GM19467 (cell line): ENCODE results near the gene PDCL3.

Experiments used
- ATAC-seq: cut with Tn5 transposase; IDR thresholded peaks from one replicate; pipeline ENCODE4 v1.9.1; 2021; ENCODE audit warnings: mild to moderate bottlenecking, moderate library complexity; ENCODE audit not compliant: unreplicated experiment

The PDCL3 gene

DNA sequence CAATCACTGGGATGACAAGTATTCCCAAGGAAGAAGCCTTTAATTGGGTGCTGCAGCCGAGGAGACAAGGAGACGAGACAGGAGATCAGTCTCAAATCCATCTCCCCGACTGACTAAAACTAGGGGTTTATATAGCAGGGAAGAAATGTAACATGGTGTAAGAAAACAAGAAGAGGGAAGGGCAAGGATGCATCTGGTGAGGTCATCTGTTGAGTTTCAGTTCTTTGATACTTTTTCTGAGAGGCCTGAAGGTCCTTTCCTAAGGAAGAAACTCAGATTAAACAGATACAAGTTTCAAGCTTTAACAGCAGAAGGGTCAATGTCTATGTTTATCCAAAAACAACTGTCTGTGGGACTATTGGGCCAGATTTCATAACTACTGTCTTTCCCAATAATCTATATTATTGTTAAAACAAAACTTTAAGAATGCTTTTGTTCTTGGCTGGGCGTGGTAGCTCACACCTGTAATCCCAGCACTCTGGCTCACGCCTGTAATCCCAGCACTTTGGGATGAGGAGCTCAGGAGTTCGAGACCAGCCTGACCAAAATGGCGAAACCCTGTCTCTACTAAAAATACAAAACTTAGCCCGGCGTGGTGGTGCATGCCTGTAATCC lies 2.5 kb upstream of the PDCL3 start:
- ATAC-seq: no peak

- ATAC-seq: no peak
These were observed 1.6 kb upstream of the PDCL3 start for GRCh38 chr2:100561191-100561590.

DNA sequence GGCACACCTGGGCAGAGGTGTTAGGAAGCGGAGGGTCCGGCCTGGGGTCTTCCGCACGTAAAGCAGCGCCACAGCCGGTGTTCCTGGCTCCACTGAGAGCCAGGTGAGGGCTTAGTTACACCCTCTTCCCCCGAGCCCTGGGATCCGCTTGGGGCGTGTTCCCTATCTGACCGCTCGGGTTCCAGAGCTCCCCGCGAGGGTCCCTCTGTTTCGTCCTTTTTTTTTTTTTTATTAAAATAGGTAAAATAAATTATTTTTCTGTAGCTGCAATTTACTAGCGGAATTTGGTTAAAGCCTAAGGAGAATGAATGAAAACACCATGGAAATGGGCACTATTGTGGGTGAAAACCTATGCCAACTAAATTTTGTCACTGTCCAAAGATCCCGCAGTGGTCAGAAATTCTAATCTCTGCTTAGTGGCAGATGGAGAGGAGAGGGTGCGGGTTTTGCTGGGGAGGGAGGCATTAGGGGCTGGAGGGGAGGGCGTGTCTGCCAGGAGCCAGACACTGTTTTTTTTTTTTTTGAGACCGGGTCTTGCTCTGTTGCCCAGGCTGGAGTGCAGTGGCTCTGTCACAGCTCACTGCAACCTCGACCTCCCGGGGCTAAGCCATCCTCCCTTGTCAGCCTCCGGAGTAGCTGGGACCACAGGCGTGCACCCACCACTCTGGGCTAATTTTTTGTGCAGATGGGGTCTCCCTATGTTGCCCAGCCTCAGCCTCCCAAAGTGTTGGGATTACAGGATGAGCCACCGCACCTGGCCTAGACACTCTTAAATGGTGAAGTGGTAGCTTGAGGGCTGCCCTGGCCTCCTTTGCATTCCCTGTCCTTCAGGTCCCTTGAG lies 834 bp downstream of the PDCL3 start:
- ATAC-seq: peak; percentile 10

- no peak for ATAC-seq
These were observed 6.2 kb downstream of the PDCL3 start for GRCh38 chr2:100568989-100569388.

GRCh38 chr2:100571668-100572067 lies 8.9 kb downstream of the PDCL3 start:
- ATAC-seq: no peak

GRCh38 chr2:100577777-100578176 lies 15.0 kb downstream of the PDCL3 start:
- ATAC-seq: no peak

- ATAC-seq: peak; percentile 61
These were observed 17.8 kb downstream of the PDCL3 start for GRCh38 chr2:100580367-100581276.

DNA sequence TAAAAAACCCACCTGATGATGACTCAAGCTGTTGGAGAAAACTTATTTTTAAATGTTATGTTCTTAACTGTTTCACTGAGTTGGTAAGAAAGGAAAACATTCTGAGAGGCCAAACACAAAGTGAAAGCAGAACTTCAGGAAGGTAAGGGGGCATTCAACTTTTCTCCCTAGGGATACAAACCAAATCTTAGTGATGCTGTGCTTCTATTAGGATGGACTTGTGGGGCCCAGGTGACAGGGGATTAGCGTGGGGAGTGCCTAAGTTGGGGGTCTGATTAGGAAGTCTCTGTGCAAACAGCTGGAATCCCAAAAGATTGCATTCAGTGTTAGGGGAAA lies 18.5 kb downstream of the PDCL3 start:
- no peak for ATAC-seq

DNA sequence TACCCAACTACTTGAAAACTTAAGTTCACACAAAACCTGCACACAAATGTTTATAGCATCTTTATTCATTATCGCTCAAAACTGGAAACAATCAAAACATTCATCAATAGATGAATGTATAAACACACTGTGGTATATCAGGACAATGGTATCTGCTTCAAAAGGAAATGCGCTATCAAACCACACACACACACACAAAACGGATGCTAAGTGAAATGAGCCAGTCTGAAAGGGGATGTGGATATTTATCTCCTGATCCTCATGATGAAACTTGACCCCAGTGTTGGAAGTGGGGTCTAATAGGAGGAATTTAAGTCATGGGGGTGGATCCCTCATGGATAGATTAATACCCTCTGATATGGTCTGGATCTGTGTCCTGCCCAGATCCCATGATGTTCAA lies 22.0 kb downstream of the PDCL3 start:
- ATAC-seq: no peak

GRCh38 chr2:100588071-100588786 lies 25.4 kb downstream of the PDCL3 start:
- ATAC-seq: no peak

DNA sequence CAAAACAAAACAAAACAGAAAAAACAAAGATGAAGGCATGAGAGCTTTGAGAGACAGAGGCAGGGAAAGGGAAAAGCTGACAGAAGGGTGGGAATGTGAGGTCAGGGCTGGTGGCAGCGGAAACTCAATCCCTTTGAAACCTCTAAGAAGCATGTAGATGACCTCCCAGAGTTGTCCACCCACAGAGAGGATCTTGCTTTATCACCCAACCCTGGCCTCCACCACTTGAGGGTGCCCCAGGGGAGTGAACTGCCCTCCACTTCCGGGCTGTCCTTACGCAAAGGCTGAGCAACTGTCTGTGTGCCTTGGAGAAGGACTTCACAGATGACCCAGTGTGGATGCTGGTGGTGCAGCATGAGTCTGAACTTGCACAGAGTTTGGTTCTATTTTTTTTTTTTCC lies 26.7 kb downstream of the PDCL3 start:
- no peak for ATAC-seq

DNA sequence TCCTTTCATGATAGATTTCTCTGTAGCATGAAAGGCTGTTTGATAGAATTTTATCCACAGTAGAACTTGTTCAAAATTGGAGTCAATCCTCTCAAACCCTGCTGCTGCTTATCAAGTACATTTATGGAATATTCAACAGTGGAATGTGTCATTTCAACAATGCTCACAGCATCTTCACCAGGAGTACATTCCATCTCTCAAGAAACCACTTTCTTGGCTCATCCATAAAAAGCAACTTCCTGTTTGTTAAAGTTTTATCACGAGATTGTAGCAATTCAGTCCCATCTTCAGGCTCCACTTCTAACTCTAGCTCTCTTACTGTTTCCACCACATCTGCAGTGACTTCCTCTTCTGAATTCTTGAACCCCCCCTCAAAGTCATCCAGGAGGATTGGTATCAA lies 29.4 kb downstream of the PDCL3 start:
- ATAC-seq: no peak

GRCh38 chr2:100596465-100596864 lies 33.7 kb downstream of the PDCL3 start:
- no peak for ATAC-seq

DNA sequence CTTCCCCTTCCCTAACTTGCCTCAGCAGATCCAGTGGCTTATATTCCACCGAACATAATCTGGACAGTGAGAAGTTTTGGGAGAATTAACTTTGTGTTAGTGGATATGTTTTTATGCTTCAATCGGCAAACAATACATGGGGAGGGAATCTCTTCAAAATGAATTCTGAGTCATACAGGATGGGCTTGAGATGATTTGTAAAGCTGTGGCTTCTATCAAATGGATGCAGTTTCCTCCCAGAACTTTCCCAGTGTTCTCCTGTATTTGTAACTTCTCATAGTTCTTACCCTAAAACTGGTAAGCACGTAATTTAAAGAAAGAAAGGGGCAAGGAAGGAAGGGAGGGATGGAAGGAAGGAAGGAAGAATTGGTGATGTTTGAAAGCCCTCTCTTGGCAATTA lies 36.8 kb downstream of the PDCL3 start:
- ATAC-seq: no peak

DNA sequence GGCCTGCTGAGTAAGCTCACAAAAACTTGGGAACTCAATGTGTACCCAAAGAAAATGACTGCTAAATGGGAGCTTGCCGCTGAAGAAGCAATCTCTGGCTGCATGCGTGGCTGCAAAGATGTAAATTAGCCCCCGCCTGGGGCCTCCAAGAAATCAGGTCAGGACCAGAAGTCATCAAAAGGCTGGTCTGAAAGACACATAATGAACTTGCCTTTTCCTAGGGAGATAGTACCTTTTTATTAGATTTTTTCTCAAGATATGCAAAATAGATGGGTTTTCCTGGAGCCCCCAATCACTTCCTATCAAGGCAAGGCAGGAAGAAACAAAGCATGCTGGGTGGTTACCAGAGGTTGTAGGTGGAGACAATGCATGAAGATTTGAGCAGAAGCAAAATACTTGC lies 38.9 kb downstream of the PDCL3 start:
- no peak for ATAC-seq

GRCh38 chr2:100603414-100603813 lies 40.6 kb downstream of the PDCL3 start:
- ATAC-seq: no peak

DNA sequence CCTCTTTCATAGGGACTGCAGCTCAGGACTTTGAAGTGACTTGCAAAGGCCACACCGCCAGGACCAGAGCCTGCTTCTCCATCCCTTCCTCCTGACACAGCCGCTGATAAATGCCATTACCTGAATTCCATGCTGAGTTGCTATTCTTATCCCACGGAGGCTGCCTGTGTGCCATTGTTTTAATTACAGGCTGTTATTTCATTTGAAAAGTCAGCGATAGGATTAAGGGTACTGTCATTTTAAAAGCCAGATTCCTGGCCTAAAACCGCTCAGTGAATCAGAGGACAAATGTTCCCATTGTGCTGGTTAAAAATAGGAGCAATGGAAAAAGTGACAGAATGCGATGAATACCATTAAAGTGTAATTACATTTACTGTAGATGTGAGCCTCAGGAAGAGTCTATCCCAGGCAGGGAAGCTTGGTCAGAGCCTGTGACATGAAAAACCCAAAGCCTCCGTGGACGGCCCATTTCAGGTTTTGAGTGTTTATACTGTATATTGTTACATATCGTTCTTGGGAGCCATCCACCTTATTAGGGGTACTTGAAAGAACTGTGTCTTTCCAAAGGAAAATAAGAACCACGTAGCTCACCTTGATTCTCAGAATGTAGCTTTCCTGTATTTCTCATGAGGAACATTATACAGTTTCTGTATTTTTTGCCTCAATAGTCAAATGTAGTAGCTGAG lies 41.3 kb downstream of the PDCL3 start:
- no peak for ATAC-seq

DNA sequence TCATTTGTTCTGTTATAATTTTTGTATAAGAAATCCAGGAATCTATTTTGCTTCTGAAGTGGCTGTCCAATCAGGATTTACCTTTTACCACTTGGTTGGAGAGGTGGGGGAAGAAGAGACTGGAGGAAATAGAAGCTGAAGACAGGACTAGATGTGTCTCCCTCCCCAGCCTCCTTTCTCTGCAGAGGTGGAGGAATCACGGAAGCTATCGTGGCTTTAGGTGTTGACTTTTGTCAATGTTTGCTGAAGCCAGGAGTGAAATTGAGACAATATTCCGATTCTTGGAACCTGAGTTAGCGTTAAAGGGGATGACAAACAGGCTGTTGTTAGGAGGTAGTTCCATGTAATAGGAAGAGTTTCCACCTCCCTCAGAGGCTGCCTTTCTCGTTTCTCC lies 43.5 kb downstream of the PDCL3 start:
- ATAC-seq: no peak

GRCh38 chr2:100606726-100607343 lies 44.0 kb downstream of the PDCL3 start:
- ATAC-seq: no peak

DNA sequence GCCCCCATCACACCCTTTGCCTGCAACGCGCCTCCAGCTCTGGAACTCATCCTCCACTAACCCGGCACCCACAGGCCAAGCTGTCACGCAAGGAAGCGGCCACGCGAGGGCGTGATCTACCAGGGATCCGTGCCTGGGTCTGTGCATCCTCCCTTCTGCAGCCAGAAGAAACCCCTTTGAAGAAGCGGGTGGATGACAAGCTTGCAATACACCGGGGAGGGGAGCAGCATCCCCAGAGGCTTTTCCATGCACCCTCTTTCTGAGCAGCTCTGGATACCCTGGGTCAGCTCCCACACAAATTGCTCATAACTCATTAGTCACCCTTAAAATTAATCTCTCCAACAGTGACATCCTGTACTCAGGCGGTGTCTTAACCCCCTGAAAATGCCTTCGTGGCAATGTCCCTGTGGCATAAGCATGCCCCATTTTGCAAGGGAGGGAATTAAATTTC lies 47.6 kb downstream of the PDCL3 start:
- no peak for ATAC-seq
